H4 (cell line): ENCODE results near the gene CACNG7. TPM values are rescaled to one million over a fixed set of nuclear protein-coding genes. Genes with fewer than 3 reads are reported as not detected.

Source experiments
- DNase-seq: peaks from one replicate; pipeline ENCODE4 v3.0.0-alpha.2; 2015; ENCODE audit warnings: low spot score
- total RNA-seq: library from RNA; depleted of rRNA; stranded (reverse); fragments of >200 nt; shearing (Covaris generic); gene quantifications from 2 replicates; pipeline ENCODE4 v1.2.3, GENCODE V29; 2014

Gene CACNG7
- total RNA-seq, 1 experiment from 2014 or later: not detected

DNA sequence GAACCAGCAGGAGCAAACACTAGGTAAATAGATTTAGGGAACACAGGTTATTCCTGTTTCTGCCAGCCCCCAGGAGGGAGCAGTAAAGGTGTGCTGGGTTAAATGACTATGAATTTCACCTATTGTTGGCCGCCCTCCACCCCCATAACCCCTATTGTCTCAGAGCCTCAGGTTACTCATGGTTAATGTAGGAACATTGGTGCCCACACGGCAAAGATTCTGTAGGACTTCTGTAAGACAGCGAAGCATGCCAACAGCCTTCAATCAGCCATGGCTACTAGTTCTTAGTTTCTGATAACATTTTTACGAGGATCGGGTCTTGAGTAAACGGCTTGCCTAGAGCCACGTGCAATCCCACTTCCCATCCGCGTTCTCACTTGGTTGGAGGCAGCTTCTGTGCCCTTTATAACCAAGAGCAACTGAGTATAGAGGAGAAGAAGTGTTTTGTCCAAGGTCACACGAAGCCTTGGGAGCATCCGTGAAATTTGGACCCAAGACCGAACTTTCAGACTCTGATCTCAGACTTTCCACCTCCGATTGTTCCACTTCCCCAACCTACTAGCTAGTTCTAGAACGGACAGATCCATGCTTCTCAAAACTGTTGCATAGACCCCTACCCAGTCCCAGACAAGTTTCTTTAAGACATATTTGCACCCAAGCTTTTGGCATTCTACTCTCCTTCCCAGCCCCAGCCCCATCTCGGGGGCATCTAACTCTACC is 48.5 kb downstream of the CACNG7 start:
- DNase-seq: no peak

DNA sequence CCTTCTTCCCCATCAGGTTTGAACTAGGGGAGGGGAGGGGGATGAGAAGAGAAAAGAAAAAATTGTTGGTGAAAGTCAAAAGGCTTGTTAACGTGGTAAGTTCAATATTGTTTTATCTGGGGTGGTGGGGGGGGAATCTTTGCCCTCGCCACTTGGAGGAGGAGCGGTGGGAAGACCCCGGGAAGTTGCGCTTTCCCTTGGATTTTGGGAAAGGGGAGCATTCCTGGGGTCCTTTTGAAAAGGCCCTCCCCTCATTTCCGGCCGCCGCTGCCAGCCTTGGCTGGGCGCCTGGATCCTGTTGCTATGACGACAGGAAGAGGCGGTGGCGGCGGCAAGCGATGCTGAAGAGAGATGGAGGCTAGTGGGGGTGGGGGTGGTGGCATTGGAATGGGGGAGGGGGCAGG is 49.1 kb downstream of the CACNG7 start:
- DNase-seq: no peak

DNA sequence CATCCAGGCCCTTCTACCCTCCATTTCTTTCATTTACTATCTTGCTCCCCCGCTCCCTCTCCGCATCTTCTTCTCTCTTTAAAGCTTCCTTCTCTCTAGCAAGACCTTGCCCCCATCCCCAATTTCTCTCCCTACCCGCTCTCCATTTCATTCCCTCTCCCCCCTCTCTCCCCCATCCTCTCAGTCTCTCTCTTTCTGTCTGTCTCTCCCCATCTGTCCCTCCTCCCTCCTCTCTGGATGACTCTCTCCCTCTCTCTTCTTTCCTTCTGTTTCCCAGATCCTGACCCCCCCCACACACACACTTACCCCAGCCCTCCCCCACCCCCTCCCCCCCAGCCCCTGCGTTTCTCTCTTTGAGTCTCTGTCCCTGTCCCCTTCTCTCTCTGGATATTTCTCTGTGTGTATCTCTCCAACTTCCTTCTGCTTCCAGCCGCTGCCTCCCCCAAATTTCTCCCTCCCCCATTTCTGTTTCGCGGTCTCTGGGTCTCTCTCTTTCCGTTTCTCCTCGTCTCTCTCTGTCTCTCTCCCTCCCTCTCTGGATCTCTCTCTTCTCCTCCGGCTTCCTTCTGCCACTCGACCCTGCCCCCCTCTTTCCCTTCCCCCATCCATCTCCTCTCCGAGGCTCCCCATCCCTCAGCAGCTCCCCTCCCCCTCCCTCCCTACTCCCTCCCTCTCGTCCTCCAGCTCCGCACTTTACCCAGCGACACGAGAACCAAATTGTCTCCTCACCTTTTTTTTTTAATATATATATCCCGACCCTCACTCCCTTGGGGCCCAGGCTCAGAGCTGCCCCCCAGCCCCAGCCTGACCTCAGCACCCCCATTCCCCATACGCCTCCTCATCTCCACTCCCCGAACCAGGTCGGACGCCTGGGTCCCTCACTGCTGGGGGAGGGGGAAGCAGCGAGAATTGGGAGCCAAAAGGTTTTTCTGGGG is 50.0 kb downstream of the CACNG7 start:
- no peak for DNase-seq

DNA sequence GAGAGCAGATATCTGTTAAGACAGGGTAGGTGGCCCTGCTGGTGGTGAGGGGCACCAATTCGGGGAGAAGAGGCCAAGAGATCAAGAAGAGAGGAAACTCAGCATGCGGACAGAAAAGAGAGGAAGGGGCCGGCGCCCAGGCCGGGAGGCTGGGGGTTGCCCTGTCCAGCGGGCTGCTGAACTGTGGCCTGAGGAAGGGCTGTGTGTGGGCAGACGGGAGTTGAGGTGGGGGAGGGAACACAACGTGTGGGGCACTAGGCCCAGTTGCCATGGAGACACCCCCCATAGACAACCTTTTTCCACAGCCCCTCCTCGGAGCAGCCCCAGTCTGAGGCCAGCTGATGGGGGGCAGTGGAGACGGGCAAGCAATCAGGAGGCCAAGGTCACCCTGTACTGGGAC is 51.1 kb downstream of the CACNG7 start:
- DNase-seq: no peak

DNA sequence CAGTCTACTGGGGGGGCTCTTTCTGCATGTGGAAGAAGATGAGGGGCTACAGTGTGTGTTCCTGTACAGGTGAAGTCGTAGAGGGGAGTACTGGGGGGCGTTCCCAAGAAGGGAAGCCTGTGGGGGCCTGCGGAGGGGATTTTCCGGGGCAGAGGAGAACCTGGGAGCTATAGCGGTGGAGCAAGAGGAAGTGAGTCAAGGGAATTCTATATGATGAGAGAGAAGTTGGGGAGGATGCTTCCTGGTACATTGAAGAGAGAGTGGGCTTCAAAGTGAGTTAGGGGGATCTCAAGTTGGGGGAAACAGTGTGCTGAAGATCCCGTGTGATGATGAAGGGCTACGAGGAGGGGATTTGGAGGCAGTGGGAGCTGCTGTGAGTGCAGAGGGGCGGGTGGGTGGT is 51.8 kb downstream of the CACNG7 start:
- no peak for DNase-seq

DNA sequence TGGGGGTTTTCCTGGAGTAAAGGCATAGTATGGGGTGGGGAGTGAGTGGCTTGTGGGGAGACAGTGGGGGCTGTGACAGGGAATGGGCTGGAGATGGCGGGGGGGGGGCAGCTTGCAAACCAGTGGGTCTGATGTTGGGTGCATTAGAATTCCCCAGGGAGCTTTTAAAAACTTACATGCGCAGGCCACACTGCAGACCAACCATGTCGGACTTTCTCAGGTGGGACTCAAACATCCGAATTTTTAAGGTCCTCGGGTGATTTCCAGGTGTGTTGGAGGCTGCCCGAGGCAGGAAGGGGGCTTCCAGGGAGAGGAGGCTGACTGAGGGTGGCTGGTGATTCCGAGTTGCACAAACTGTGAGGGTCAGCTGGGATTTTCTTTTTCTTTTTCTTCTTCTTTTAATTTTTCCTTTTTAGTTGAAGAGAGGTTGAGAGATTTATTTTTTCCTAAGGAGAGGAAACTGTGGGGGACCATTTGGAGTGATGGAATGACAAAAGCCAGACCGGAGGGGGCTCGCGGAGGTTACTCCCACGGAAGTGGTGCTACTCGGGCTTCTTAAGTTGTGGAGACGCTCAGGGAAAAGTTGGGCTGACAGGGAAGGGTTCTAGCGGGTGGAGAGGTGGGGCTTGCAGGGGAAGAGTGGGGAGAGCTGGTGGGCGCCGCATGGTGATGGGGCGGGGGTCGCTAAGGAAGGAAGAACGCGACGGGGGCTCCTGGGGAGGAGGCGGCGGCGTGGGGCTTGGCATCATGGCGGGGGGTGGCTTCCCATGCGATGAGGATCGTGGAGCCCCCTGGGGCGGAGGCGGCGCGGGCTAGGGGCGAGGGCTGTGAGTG is 52.7 kb downstream of the CACNG7 start:
- peak; percentile 61 for DNase-seq

DNA sequence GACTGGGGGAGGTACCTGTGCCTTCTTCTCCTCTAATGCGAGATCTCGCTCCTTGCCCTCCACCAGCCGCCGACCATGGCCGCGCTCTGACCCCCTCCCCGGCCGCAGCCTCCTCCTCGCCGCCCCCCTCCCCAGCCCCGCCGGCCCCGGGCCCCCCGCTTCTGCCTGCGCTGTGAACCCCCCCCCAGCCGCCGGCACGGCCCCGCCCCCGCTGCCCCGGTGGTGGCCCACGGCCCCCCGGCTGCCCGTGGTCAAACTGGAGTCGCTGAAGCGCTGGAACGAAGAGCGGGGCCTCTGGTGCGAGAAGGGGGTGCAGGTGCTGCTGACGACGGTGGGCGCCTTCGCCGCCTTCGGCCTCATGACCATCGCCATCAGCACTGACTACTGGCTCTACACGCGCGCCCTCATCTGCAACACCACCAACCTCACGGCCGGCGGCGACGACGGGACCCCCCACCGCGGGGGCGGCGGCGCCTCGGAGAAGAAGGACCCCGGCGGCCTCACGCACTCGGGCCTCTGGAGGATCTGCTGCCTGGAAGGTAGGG is 53.9 kb downstream of the CACNG7 start, which contains the start of gene CACNG8:
TSS of gene CACNG8 (plus strand) at position 51 of the 545 bp plus-strand sequence.
- DNase-seq: no peak

DNA sequence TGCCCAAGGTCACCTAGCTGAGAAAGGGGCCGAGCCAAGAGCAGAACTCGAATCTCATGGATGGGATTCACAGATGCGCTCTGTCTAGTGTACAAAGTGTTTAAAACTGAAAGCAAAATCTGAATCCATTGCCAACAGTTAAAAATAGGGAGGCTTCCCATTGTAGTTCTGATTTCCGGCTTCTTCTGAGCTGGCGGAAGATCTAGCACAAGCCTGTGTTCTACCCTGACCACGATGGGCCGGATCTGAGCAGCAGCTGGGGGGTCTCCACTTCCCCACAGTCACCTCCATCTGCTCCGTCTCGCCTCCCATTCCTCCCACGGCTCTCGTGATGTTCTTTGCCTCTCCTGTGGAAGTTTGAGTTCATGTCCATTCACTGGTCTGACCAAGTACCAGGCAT is 56.0 kb downstream of the CACNG7 start:
- no peak for DNase-seq

DNA sequence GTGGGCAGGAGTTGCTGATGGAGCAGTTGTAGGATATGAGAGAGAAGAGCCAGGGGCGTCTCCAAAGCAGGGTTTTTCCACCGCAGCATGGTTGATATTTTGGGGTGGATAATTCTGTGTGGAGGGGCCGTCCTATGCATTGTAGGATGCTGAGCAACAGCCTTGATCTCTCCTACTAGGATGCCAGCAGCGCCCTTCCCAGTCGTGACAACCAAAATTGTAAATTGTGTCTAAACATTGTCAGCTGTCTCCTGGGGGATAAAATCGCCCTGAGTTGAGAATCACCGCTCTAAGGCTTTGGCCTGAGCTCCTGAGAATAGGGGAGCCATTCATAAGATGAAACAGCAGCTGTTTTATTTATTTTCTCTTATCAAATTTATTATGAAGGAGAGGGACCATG is 57.9 kb downstream of the CACNG7 start:
- DNase-seq: no peak

DNA sequence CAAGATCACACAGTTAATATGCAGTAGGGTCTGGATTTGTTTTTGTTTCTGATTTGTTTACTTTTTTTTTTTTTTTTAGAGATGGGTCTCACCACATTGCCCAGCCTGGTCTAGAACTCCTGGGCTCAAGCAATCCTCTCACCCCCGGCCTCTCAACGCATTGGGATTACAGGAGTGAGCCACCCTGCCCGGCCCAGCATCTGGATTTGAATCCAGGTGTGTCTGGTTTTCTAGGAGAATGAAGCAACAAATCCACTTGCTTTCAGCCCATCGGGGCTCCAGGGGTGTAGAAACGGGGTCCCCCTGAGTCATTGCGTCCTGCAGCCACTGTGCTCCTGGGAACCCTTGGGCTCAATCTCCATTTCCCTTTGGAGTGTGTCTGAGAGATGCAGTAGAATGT is 60.3 kb downstream of the CACNG7 start:
- no peak for DNase-seq

DNA sequence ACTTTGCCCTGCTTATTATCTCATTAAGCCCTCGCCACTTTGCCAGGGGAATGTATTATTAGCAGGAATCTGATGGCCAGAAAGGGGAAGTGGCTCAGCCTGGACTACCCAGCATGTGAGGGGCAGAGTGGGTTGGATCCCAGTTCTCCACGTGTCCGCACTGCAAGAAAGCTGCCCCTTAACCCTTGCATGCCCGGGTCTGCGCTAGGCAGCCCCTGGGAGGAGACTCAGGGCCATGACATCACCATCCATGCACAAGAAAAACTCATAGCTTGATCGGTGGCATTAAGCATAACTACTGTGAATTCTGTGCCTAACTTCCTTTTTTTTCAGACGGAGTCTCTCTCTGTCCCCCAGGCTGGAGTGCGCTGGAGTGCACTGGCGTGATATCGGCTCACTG is 62.6 kb downstream of the CACNG7 start:
- DNase-seq: no peak

DNA sequence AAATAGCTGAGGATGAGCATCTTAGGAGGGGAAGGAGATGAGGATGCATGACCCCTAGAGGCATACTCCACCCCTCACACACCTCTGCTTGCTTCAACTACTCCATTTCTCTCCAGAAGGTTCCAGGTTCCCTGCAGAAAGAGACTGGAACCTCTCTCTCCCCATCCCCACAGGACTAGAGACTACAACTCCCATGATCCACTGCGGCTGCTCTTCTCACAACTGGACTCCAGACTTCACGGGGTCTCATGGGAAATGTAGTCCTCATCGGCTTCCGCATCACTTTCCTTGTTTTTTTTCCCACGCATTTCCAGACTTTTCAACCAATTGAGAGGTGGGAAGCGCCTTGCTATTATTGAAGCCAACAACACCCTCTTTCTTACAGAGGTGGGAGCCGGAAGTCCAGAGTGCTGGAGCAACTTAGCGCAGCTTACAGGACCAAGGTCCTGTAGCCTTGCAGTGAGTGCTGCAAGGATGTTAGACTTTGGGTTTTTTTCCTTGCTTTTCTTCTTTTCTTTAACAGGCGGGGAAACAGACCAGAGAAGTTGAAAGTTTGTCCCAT is 68.4 kb downstream of the CACNG7 start:
- peak; percentile 98 for DNase-seq

DNA sequence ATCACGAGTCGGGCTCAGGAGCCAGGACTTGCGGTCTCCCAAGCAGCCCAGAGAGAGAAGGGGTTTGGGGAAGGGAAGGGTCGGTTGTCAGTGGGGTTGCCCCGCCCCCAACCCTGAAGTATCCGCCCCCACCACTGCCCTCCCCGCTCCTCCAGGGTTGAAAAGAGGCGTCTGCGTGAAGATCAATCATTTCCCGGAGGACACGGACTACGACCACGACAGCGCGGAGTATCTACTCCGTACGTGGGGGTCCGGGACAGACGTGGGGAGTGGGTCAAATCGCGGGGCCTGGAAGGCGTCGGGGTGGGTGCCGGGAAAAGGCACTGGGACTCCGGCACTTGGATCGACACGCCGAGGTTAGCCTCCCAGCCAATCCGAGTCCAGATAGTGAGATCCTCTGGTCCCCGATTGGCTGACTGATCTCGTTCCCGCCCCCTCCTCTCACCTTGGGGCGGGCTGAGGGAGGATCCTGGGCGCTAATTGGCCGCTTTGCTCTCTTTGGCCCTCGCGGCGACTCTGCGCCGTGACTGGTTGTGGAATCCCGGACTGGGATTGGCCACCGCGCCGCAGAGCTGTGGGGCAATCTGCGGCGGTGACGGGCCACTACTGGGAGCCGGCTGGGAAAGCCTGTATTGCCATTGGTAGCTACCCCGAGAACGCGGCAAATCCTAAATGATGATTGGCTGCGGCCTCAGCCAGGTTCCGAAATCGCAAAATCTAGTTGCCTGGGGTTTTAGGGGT is 69.1 kb downstream of the CACNG7 start:
- DNase-seq: peak; percentile 99

DNA sequence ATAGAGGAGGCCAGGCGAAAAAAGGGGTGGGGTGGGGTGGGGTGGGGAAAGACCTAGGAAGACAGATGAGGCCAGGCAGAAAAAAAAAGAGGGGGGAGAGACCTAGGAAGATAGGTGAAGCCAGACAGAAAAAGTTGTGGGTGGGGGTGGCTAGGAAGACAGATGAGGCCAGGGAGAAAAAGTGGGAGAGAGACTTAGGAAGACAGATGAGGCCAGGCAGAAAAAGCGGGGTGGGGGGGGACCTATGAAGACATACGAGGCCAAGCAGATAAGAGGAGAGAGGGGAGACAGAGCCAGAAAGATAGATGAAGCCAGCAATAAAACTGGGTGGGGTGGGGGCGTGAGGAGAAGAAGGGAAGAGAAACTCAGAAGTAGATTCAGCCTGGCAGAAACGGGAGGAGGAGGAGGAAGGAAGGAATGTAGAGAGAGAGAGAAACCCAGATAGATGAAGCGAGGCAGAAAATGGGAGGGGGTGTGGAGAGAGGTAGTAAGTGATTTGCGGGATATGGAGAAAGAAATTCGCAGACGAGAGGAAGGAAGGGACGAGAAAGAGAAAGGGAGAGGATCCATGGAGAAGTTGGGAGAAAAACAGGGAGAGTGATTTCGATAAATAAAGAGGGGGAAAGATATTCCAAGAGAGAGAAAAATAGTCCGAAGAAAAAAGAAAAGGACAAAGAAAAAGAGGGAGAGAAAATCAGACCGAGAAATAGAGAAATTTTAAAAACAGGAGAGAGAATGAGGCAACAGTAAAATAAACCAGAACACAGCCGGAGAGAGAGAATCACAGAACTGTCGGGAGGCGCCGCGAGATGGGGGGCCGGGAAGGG is 70.1 kb downstream of the CACNG7 start:
- DNase-seq: no peak

DNA sequence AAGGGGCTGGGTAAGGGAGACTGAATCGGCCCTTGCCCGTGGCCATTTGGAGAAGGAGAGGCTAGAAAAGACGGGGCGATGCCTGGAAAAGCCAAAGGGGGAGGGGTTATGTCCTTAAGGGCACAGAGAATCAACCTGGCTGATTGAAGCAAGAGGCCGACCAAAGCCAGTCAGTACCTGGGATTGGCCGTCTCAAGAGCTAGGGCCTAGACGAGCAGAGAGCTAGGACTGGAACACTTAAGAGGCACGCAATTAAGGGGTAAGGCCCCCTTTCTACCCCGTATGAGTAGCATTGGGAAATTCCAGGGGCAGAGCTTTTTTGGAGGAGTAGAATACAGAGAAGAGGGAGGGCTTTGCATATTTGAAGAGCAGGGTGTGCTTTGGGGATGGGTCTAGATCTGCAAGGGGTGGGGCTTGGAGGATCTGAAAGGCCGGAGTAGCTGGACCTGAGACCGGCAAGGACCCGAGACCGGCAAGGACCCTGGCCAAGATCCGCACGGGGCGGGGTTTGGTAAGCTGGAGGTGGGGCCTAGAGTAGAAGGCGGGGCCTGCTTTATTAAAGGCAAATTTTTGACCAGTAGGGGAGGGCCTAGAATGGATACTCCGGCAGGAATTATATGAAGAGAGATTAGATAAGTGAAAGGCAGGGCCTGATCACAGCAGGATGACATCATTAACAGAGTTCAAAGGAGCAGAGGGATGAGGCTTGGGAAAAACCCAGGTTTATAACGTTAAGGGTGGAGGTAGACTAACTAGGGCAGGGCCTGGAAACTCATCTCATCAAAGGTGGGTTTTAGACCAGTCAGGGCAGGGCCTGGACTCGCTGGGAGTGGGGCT is 71.7 kb downstream of the CACNG7 start:
- DNase-seq: peak; percentile 89

DNA sequence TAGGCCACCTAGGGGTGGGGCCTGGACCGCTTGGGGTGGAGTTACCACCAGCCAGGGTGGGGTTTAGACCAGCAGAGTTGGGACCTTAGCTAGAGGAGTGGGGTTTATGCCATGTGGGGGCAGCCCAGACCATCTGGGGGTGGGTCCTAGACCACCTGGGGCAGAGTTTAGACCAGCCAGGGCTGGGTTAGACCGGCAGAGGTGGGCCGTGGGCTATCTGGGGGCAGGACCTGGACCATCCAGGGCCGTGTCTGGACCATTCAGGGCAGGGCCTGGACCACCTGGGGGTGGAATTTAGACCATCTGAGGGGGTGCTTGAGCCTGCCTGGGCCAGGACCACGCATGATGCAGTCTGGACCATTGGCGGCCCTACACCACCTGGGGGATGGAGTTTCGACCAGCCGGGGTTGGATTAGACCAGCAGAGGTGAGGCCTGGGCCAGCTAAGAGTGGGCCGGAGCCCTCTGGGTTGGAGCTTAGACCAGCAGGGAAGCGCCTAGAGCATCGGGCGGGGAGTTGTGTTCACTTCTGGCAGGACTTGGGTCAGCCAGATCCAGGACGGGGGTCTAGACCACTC is 72.4 kb downstream of the CACNG7 start:
- no peak for DNase-seq

DNA sequence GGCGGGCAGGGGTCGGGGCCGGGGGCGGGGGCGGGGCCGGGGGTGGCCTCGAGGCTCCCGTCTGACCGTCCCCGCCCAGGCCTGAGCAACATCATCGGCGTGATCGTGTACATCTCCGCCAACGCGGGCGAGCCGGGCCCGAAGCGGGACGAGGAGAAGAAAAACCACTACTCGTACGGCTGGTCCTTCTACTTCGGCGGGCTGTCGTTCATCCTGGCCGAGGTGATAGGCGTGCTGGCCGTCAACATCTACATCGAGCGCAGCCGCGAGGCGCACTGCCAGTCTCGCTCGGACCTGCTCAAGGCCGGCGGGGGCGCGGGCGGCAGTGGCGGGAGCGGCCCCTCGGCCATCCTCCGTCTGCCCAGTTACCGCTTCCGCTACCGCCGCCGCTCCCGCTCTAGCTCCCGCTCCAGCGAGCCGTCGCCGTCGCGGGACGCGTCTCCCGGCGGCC is 72.9 kb downstream of the CACNG7 start:
- no peak for DNase-seq

DNA sequence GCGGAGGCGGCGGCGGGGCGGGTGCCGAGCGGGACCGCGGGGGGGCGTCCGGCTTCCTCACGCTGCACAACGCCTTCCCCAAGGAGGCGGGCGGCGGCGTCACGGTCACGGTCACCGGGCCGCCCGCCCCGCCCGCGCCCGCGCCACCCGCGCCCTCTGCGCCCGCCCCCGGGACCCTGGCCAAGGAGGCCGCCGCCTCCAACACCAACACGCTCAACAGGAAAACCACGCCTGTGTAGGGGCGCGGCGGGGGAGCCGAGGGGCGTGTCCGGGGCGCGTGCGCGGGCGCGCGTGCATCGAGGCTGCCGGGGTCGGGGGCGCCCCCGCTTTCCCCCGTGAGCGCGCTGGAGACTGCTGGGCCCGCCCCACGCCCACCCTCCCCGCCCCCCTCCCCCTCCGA is 73.5 kb downstream of the CACNG7 start:
- DNase-seq: peak; percentile 59
